Astrocyte of the cerebellum (primary cell): Measurements from ENCODE around the gene AATF.

Experiments
- DNase-seq: peaks from one replicate; pipeline ENCODE4 v3.0.0-alpha.2; 2011; ENCODE audit warnings: low read depth
- H3K4me3 ChIP-seq: 2 replicates; pipeline ENCODE4 v1.5.1; 2011; ENCODE audit warnings: mild to moderate bottlenecking, low read depth, low read length, moderate library complexity
- CTCF ChIP-seq: IDR thresholded peaks from 2 replicates; pipeline ENCODE4 v1.5.1; 2012; ENCODE audit warnings: low read length, low read depth, moderate library complexity, mild to moderate bottlenecking; ENCODE audit errors: missing control alignments
- in situ Hi-C: cut with HindIII; loops from 2 replicates; pipeline ENCODE4 v1.10.0; 2017; ENCODE audit warnings: low sequenced_read_pairs

Gene AATF

GRCh38 chr17:37037590-37038155, 88.9 kb downstream of the AATF start:
- in situ Hi-C loops: no loop called here
- TF ChIP-seq CTCF: no peak
- DNase-seq: no peak
- no peak overlapping the region for H3K4me3 ChIP-seq

GRCh38 chr17:37039269-37039668, 90.5 kb downstream of the AATF start:
- in situ Hi-C loops: no loop called here
- no peak overlapping the region for H3K4me3 ChIP-seq
- no peak for DNase-seq
- no peak for TF ChIP-seq CTCF

GRCh38 chr17:37041932-37042331, 93.2 kb downstream of the AATF start:
- no peak for DNase-seq
- H3K4me3 ChIP-seq: no peak overlapping the region
- no peak for TF ChIP-seq CTCF
- in situ Hi-C loops: no loop called here

- in situ Hi-C loops: no loop called here
- DNase-seq: no peak
- TF ChIP-seq CTCF: no peak
- H3K4me3 ChIP-seq: no peak overlapping the region
Observed at GRCh38 chr17:37043201-37043600, 94.4 kb downstream of the AATF start.

- no peak for TF ChIP-seq CTCF
- in situ Hi-C loops: no loop called here
- H3K4me3 ChIP-seq: no peak overlapping the region
- no peak for DNase-seq
Observed at GRCh38 chr17:37045351-37045922, 96.7 kb downstream of the AATF start.

GRCh38 chr17:37047631-37048104, 98.9 kb downstream of the AATF start:
- peak; percentile 73 for DNase-seq
- peak; percentile 90 for TF ChIP-seq CTCF
- no peak overlapping the region for H3K4me3 ChIP-seq
- in situ Hi-C loops: no loop called here

GRCh38 chr17:37048811-37049210, 100.1 kb downstream of the AATF start:
- H3K4me3 ChIP-seq: no peak overlapping the region
- TF ChIP-seq CTCF: no peak
- in situ Hi-C loops: no loop called here
- DNase-seq: no peak
